H4 (cell line): ENCODE results near the gene ZDHHC6. TPM values are rescaled to one million over a fixed set of nuclear protein-coding genes. Genes with fewer than 3 reads are reported as not detected.
"Not testable (repeated sequence)": the region's sequence is repeated elsewhere in the genome, so short reads cannot be mapped to it uniquely, and the experiment has no call there.

Experiments
- DNase-seq: peaks from one replicate; pipeline ENCODE4 v3.0.0-alpha.2; 2015; ENCODE audit warnings: low spot score
- total RNA-seq: library from RNA; depleted of rRNA; stranded (reverse); fragments of >200 nt; shearing (Covaris generic); gene quantifications from 2 replicates; pipeline ENCODE4 v1.2.3, GENCODE V29; 2014; rRNA removed

Gene ZDHHC6
- total RNA-seq, result 25.7 and 36.0 TPM in 2 replicates

GRCh38 chr10:112446855-112447619, at the start of gene ZDHHC6, which contains the start of gene VTI1A:
ZDHHC6 (minus strand) TSS chr10:112446914; CDS start chr10:112445436, 1,478 bp downstream.
VTI1A (plus strand) TSS chr10:112447215; CDS start chr10:112447374, 159 bp downstream.
- peak; percentile 79 for DNase-seq

GRCh38 chr10:112492736-112493135, 46.0 kb upstream of the ZDHHC6 start:
- no peak for DNase-seq

GRCh38 chr10:112491144-112491543, 44.4 kb upstream of the ZDHHC6 start:
- no peak for DNase-seq

DNA sequence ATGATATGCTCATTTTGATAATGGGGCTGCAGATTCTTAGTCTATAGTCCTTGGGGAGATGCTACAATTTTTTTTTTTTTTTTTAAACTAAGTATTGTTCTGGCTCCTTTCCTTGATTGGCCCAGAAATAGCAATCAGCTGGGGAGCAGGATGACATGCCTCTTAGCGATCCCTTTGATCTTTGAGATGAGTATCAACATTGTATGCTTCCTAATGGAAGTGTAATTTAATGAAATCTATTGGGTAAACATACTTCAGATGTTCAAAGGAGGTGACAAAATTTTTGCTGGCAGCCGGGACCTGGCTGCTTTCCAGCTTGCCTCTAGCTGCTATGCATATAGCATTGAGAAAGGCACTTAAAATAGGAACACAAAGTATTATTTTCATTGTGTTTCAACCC, 43.8 kb upstream of the ZDHHC6 start:
- no peak for DNase-seq

DNA sequence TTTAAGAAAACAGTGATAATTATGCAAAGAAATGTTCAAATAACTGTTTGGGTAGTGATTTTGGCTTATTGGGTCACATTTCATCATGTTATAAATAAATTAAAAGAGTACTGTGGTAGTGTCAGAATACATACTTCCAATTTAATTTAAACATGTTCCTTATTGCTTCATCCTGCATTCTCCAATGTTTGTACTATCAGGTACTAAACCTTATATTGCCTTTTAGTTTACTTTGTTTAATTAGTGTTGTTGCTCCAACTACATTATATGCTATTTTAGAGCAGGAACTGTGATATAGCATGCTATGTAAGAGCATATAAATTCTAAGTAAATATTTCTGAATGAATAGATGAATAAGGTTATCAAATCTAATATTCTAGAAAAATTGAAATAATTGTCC, 41.2 kb upstream of the ZDHHC6 start:
- DNase-seq, result no peak

GRCh38 chr10:112484399-112484798, 37.7 kb upstream of the ZDHHC6 start:
- DNase-seq, result no peak

GRCh38 chr10:112481602-112482001, 34.9 kb upstream of the ZDHHC6 start:
- no peak for DNase-seq

- no peak for DNase-seq
These were observed 29.0 kb upstream of the ZDHHC6 start for GRCh38 chr10:112475575-112476218.

DNA sequence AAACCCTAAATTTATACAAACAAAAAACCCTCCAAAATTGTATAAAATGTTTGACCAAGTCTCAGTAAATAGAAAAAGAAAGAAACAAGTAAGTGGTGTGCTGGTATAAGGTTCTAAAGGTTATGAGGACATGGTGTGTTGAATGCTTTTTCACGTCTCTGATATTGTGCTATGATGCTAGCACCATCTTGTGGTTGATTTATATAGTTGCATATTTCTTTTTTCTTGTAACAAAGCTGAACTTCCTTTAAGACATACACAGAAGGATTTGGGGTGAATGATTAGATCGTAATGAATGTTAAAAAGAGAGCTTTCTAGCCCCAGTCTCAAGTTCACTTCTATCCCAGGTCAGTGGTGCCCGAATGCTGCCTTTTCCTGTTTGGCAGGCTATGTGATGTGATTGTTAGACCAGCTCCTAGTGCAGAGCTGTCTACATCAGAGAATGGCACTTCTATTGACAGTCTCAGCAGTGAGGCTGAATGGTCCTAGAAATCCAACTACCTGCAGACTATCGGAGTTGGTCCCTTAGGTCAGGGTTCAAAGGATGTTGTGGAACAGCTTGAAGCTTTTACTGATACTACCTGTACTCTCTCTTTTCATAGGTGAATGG, 25.3 kb upstream of the ZDHHC6 start:
- peak; percentile 65 for DNase-seq

- no peak for DNase-seq
These were observed 20.9 kb upstream of the ZDHHC6 start for GRCh38 chr10:112467541-112468075.

DNA sequence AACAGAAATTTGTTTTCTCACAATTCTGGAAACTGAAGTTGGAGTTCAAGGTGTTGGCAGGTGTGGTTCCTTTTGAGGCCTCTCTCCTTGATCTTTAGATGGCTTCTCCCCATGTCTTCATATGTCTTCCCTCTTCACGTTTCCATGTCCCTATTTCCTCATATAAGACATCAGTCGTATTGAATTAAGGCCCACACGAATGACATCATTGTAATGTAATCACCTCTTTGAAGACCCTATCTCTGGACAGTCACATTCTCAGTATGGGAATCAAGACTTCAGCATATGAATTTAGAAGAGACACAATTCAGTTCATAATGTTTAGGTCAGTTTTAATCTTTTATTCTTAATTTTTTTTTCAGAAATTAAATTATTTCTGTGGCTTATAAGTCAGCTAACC, 20.1 kb upstream of the ZDHHC6 start:
- DNase-seq, result no peak

GRCh38 chr10:112465299-112465883, 18.7 kb upstream of the ZDHHC6 start:
- DNase-seq, result no peak

GRCh38 chr10:112464074-112464473, 17.4 kb upstream of the ZDHHC6 start:
- not testable (repeated sequence) for DNase-seq

GRCh38 chr10:112461029-112461887, 14.5 kb upstream of the ZDHHC6 start:
- DNase-seq, result peak; percentile 17

- DNase-seq, result no peak
These were observed 13.7 kb upstream of the ZDHHC6 start for GRCh38 chr10:112460366-112460765.

DNA sequence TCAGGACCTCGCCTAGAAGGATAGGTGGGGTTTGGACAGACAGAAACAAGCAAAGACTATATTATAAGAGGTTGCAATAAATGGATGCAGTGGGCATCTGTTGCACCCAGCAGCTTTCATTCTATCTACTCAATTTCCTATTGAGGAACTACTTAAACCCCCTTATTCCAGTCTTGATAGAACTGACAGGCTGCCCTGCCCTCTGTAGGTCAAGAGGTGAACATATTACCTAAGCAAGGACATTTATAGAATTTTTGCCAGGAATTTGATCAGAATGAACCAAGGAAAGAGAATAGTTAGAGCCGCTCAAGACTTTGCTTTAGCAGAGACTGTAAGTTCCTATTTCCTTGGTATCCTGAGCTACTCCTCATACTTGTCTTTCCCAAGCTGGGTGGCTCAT, 9.8 kb upstream of the ZDHHC6 start:
- DNase-seq, result no peak

- no peak for DNase-seq
These were observed 8.4 kb upstream of the ZDHHC6 start for GRCh38 chr10:112454910-112455779.

DNA sequence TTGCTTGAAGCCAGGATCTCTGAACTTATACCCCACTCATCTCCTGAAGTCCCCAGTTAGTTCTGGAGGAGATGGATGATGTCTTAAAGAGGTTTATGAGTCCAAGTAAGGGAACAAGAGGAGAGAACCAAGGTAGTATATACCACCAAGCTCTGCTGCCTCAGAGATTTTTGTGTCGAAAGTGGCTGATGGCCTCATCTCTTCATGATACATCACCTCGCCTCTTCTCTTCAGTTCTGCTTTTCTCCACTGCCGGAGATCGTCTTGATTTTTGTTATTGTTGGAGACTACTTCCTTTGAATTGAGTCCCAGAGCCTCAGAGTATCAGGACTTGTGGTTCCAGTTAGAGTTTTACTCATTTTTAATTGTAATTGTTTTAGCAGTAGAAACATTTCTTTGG, 2.2 kb upstream of the ZDHHC6 start:
- no peak for DNase-seq

GRCh38 chr10:112447620-112447928, 860 bp upstream of the ZDHHC6 start:
- no peak for DNase-seq
